ENCODE data around the gene TTC34. TPM values are rescaled to one million over a fixed set of nuclear protein-coding genes. Genes with fewer than 3 reads are reported as not detected.

TTC34 gene
- polyA plus RNA-seq, 1 donor (not counting 4 experiments of a cell fraction or from before 2014, with no cell fraction given) = 0.04 TPM

- Histone ChIP-seq H4K20me1 (ENCODE audit: control insufficient read depth, extremely low read depth, insufficient read depth, low read length) (no peaks in the 10 kb centered on the region), H3K9me1 (ENCODE audit: control insufficient read depth, extremely low read depth, insufficient read depth, low read length) (no peaks in the 10 kb centered on the region), H2AFZ (ENCODE audit: control insufficient read depth, low read length) (no peak overlapping the region), H3K27me3 (ENCODE audit: control insufficient read depth, extremely low read depth, insufficient read depth, low read length) (no peaks in the 10 kb centered on the region), H3K9me3 (ENCODE audit: control insufficient read depth, low read depth, low read length) (no peaks in the 10 kb centered on the region), H3K4me3 (ENCODE audit: control insufficient read depth in 2 of 3, extremely low read depth in 1 of 3, insufficient read depth in 2 of 3, low read depth in 1 of 3, low read length in 3 of 3) (no peak overlapping the region), H3K79me2 (ENCODE audit: control insufficient read depth, insufficient read depth, low read length) (no peaks in the 10 kb centered on the region), H3K27ac (ENCODE audit: control insufficient read depth, insufficient read depth, low read length) (no peak overlapping the region), H3K9ac (ENCODE audit: control insufficient read depth, extremely low read depth, insufficient read depth, low read length) (no peak overlapping the region), H3K4me2 (ENCODE audit: control insufficient read depth, extremely low read depth, insufficient read depth, low read depth, low read length) (no peak overlapping the region), H3K4me1 (ENCODE audit: control insufficient read depth, extremely low read depth, insufficient read depth, low read length) (no peaks in the 10 kb centered on the region), H3K36me3 (ENCODE audit: control insufficient read depth in 2 of 2, extremely low read depth in 1 of 2, insufficient read depth in 2 of 2, low read length in 2 of 2) (no peaks in the 10 kb centered on the region)
- dilution Hi-C loops (cut with MboI; ENCODE audit: extremely low pct_ligation_motif_present, low sequenced_read_pairs) = no loop called here
- TF ChIP-seq EZH2 (IDR thresholded peaks at IDR 0.05; ENCODE audit: low read length) (no peak), CTCF (optimal IDR thresholded peaks at IDR 0.05 in 1 of 3, IDR thresholded peaks at IDR 0.05 in 1 of 3, conservative IDR thresholded peaks at IDR 0.05 in 1 of 3; ENCODE audit: extremely low read depth in 1 of 3, insufficient read depth in 2 of 3, low read length in 3 of 3) (no peak)
- FAIRE-seq = no peak
- no peak for DNase-seq (ENCODE audit: low read depth, low spot score)
These were observed 188.7 kb downstream of the TTC34 start for GRCh38 chr1:2612591-2613365.

- Histone ChIP-seq H3K4me3 (ENCODE audit: control insufficient read depth in 2 of 3, extremely low read depth in 1 of 3, insufficient read depth in 2 of 3, low read depth in 1 of 3, low read length in 3 of 3) (no peak overlapping the region), H3K9me3 (ENCODE audit: control insufficient read depth, low read depth, low read length) (no peaks in the 10 kb centered on the region), H3K27ac (ENCODE audit: control insufficient read depth, insufficient read depth, low read length) (no peak overlapping the region), H3K36me3 (ENCODE audit: control insufficient read depth in 2 of 2, extremely low read depth in 1 of 2, insufficient read depth in 2 of 2, low read length in 2 of 2) (no peaks in the 10 kb centered on the region), H4K20me1 (ENCODE audit: control insufficient read depth, extremely low read depth, insufficient read depth, low read length) (no peaks in the 10 kb centered on the region), H3K4me2 (ENCODE audit: control insufficient read depth, extremely low read depth, insufficient read depth, low read depth, low read length) (no peak overlapping the region), H3K4me1 (ENCODE audit: control insufficient read depth, extremely low read depth, insufficient read depth, low read length) (no peaks in the 10 kb centered on the region), H3K9ac (ENCODE audit: control insufficient read depth, extremely low read depth, insufficient read depth, low read length) (no peak overlapping the region), H3K79me2 (ENCODE audit: control insufficient read depth, insufficient read depth, low read length) (no peaks in the 10 kb centered on the region), H3K9me1 (ENCODE audit: control insufficient read depth, extremely low read depth, insufficient read depth, low read length) (no peaks in the 10 kb centered on the region), H3K27me3 (ENCODE audit: control insufficient read depth, extremely low read depth, insufficient read depth, low read length) (no peaks in the 10 kb centered on the region), H2AFZ (ENCODE audit: control insufficient read depth, low read length) (no peak overlapping the region)
- TF ChIP-seq EZH2 (IDR thresholded peaks at IDR 0.05; ENCODE audit: low read length) (no peak), CTCF (optimal IDR thresholded peaks at IDR 0.05 in 1 of 3, IDR thresholded peaks at IDR 0.05 in 1 of 3, conservative IDR thresholded peaks at IDR 0.05 in 1 of 3; ENCODE audit: extremely low read depth in 1 of 3, insufficient read depth in 2 of 3, low read length in 3 of 3) (no peak)
- no peak for FAIRE-seq
- dilution Hi-C loops (cut with MboI; ENCODE audit: extremely low pct_ligation_motif_present, low sequenced_read_pairs) = no loop called here
- DNase-seq (ENCODE audit: low read depth, low spot score) = no peak
These were observed 189.7 kb downstream of the TTC34 start for GRCh38 chr1:2611621-2612437.
